Upper lobe of left lung (tissue), 6 donors: ENCODE measurements around the gene CFAP97D2. TPM values are rescaled to one million over a fixed set of nuclear protein-coding genes. Genes with fewer than 3 reads are reported as not detected.

ENCODE experiments used
- ATAC-seq, 2 donors: fragments of 200-7000 bp; cut with Tn5 transposase; one replicate each; pipeline ENCODE4 v1.9.1; 2022; ENCODE audit warnings: mild to moderate bottlenecking in 2 of 2, moderate library complexity in 2 of 2; ENCODE audit not compliant: low FRiP score in 2 of 2
- DNase-seq, 2 donors: peaks; one replicate each; pipeline ENCODE4 v3.0.0-alpha.2; 2019 to 2020
- H3K27ac ChIP-seq, 4 donors: fragments of 200-600 bp; sonication (generic); one replicate each; pipeline ENCODE4 v1.5.1; 2016 to 2019
- H3K27me3 ChIP-seq, 4 donors: fragments of 200-600 bp; sonication (generic); one replicate each; pipeline ENCODE4 v1.5.1; 2017 to 2019
- H3K36me3 ChIP-seq, 4 donors: fragments of 200-600 bp; sonication (generic); one replicate each; pipeline ENCODE4 v1.5.1; 2016 to 2019
- H3K4me1 ChIP-seq, 4 donors: fragments of 200-600 bp; sonication (generic); one replicate each; pipeline ENCODE4 v1.5.1; 2018 to 2019
- H3K4me3 ChIP-seq, 4 donors: fragments of 200-600 bp; sonication (generic); one replicate each; pipeline ENCODE4 v1.5.1; 2017 to 2019; ENCODE audit warnings: mild to moderate bottlenecking in 2 of 4, moderate library complexity in 1 of 4
- H3K9me3 ChIP-seq, 4 donors: fragments of 200-600 bp; sonication (generic); one replicate each; pipeline ENCODE4 v1.5.1; 2018 to 2019
- EP300 ChIP-seq, 4 donors: sonication (generic); formaldehyde crosslinking; IDR thresholded peaks; one replicate each; pipeline ENCODE4 v1.5.1; 2017; ENCODE audit warnings: antibody characterized with exemption in 4 of 4, control low read depth in 2 of 4
- POLR2A ChIP-seq, 4 donors: fragments of 450-650 bp; IDR thresholded peaks; one replicate each; pipeline ENCODE4 v1.5.1; 2016 to 2017; ENCODE audit warnings: antibody characterized with exemption in 4 of 4, mild to moderate bottlenecking in 2 of 4
- POLR2AphosphoS5 ChIP-seq, 2 donors: sonication (generic); formaldehyde crosslinking; IDR thresholded peaks; one replicate each; pipeline ENCODE4 v1.5.1; 2017; ENCODE audit warnings: antibody characterized with exemption in 2 of 2
- WGBS, 2 donors: methylation state at CpG; one replicate each; pipeline ENCODE4 v1.1.5; 2017 to 2018; 5-methylcytosine and 5-hydroxymethylcytosine counted together
- total RNA-seq, 6 donors: library from RNA; depleted of rRNA in 4 of 6; stranded (reverse); fragments of >200 nt in 4 of 6; gene quantifications; one replicate each; pipeline versions ENCODE4 v1.1.0 to v1.2.1, GENCODE V29; 2016 to 2021
- TF ChIP-seq, protein P1 (sequence below), 6 experiments: fragments of 450-650 bp in 4 of 6; fragments of 200-600 bp in 2 of 6; sonication (generic) in 2 of 6; IDR thresholded peaks; one replicate each; pipeline ENCODE4 v1.5.1; 2016 to 2019; ENCODE audit warnings: antibody characterized with exemption in 6 of 6
- donor health status: DM: no; HTN: no; CAD: no; lungs with moderate emphysema.
- donor health status: DM: no; HTN: yes; CAD: no; lungs with severe emphysema.

The CFAP97D2 gene
- total RNA-seq, 6 donors from 2014 or later: 0.67 to 3.6 (median 0.76) TPM; not detected in 3

- DNase-seq (no peak), ATAC-seq (no peak)
- WGBS, 2 donors: 22 to 35% methylated on average over 8 to 10 of the region's 10 CpGs
- TF ChIP-seq POLR2AphosphoS5 (IDR thresholded peaks at IDR 0.05) (no peak), EP300 (IDR thresholded peaks at IDR 0.05) (no peak), POLR2A (IDR thresholded peaks at IDR 0.05) (no peak)
- TF ChIP-seq, protein P1, sequence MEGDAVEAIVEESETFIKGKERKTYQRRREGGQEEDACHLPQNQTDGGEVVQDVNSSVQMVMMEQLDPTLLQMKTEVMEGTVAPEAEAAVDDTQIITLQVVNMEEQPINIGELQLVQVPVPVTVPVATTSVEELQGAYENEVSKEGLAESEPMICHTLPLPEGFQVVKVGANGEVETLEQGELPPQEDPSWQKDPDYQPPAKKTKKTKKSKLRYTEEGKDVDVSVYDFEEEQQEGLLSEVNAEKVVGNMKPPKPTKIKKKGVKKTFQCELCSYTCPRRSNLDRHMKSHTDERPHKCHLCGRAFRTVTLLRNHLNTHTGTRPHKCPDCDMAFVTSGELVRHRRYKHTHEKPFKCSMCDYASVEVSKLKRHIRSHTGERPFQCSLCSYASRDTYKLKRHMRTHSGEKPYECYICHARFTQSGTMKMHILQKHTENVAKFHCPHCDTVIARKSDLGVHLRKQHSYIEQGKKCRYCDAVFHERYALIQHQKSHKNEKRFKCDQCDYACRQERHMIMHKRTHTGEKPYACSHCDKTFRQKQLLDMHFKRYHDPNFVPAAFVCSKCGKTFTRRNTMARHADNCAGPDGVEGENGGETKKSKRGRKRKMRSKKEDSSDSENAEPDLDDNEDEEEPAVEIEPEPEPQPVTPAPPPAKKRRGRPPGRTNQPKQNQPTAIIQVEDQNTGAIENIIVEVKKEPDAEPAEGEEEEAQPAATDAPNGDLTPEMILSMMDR (IDR thresholded peaks at IDR 0.05): no peak
- H3K36me3 ChIP-seq: peaks cover 24 to 40% (median 37%) of the 10 kb centered on the region in 4 donors
- peak overlapping the region; percentile 80 to 90 (median 86) for H3K27ac ChIP-seq
- H3K9me3 ChIP-seq: no peaks in the 10 kb centered on the region
- peak overlapping the region; percentile 80 to 98 (median 94) for H3K4me3 ChIP-seq
- peaks cover 6 to 17% (median 11%) of the 10 kb centered on the region in 4 donors for H3K4me1 ChIP-seq
- no peaks in the 10 kb centered on the region for H3K27me3 ChIP-seq
Observed at GRCh38 chr13:114235697-114236096, 56.6 kb downstream of the CFAP97D2 start.

DNA sequence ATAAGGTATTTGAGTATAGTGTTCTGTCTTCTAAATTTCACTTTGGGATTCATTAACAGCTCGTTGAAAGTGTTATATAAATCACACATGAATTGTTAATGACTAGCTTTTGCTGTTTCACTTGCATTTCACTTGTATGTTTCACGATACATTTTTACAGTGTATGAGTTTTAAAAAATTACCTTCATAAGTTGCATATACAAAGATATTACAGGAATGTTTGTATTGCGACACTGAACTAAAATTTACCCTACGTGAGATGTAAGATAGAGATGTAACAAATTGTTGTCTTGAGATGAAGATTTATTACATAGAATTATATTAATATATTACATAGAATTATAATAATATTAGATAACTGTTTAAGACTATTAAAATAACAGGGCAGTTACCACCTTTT, 57.2 kb downstream of the CFAP97D2 start:
- no peak for DNase-seq
- peaks cover 24 to 45% (median 42%) of the 10 kb centered on the region in 4 donors for H3K36me3 ChIP-seq
- peak overlapping the region in 3 of 4 donors; percentile 80 to 98 (median 93) for H3K4me3 ChIP-seq
- ATAC-seq: no peak
- H3K4me1 ChIP-seq: peaks cover 6 to 17% (median 11%) of the 10 kb centered on the region in 4 donors
- no peak for TF ChIP-seq EP300 (IDR thresholded peaks at IDR 0.05)
- no peak for TF ChIP-seq POLR2AphosphoS5 (IDR thresholded peaks at IDR 0.05)
- TF ChIP-seq POLR2A (IDR thresholded peaks at IDR 0.05): no peak
- TF ChIP-seq, protein P1 (IDR thresholded peaks at IDR 0.05): no peak
- H3K27ac ChIP-seq: peak overlapping the region in 1 of 4 donors; percentile 18
- no peaks in the 10 kb centered on the region for H3K9me3 ChIP-seq
- WGBS, 2 donors: 61 to 69% methylated on average over 4 of the region's 4 CpGs
- H3K27me3 ChIP-seq: no peaks in the 10 kb centered on the region

DNA sequence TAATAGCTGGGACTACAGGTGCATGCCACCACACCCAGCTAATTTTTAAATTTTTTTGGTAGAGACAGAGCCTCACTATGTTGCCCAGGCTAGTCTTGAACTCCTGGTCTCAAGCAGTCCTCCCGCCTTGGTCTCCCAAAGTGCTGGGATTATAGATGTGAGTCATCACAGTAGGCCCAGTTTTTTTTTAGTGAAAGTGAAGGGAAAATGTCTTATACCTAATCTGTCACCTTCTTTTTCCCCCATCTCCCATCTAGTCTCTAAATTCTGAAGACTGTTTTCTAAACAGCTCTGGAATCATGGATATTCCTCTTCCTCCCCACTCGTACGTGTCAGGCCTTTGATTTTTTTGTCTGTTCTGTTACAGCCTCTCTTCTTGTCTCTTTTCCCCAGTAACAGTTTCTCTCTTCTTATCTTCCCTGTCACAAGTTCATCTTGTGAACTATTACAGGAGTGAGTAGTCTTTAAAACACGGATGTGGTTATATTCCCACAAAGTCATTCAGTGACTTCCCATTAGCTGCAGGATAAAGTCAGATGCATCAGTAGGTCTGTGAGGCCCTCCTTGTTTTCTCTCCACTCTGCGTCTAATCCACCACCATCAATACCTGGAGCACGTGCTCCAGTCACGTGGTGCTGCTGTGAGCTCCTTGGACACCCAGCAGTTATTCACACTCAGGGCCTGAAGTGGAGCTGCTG, 58.5 kb downstream of the CFAP97D2 start:
- Histone ChIP-seq H3K36me3 (peaks cover 31 to 58% (median 55%) of the 10 kb centered on the region in 4 donors), H3K27ac (no peak overlapping the region), H3K9me3 (no peaks in the 10 kb centered on the region), H3K27me3 (no peaks in the 10 kb centered on the region), H3K4me1 (peaks cover 6 to 17% (median 11%) of the 10 kb centered on the region in 4 donors), H3K4me3 (no peak overlapping the region)
- ATAC-seq: no peak
- TF ChIP-seq, protein P1 (IDR thresholded peaks at IDR 0.05): no peak
- TF ChIP-seq POLR2A (IDR thresholded peaks at IDR 0.05) (no peak), POLR2AphosphoS5 (IDR thresholded peaks at IDR 0.05) (no peak), EP300 (IDR thresholded peaks at IDR 0.05) (no peak)
- DNase-seq: no peak
- WGBS, 2 donors: 76 to 87% methylated on average over 7 of the region's 7 CpGs

- TF ChIP-seq, protein P1 (IDR thresholded peaks at IDR 0.05): no peak
- no peak for TF ChIP-seq EP300 (IDR thresholded peaks at IDR 0.05)
- no peak overlapping the region for H3K4me3 ChIP-seq
- H3K9me3 ChIP-seq: no peaks in the 10 kb centered on the region
- H3K27me3 ChIP-seq: no peaks in the 10 kb centered on the region
- DNase-seq (no peak), ATAC-seq (no peak)
- no peaks in the 10 kb centered on the region for H3K4me1 ChIP-seq
- H3K36me3 ChIP-seq: peaks cover 48 to 98% (median 93%) of the 10 kb centered on the region in 4 donors
- H3K27ac ChIP-seq: no peak overlapping the region
- WGBS, 2 donors: 95 to 97% methylated on average over 6 of the region's 6 CpGs
Observed at GRCh38 chr13:114241918-114242317, 62.9 kb downstream of the CFAP97D2 start.

- peaks cover 46 to 100% (median 91%) of the 10 kb centered on the region in 4 donors for H3K36me3 ChIP-seq
- ATAC-seq (no peak), DNase-seq (no peak)
- no peak for TF ChIP-seq POLR2AphosphoS5 (IDR thresholded peaks at IDR 0.05)
- TF ChIP-seq, protein P1 (IDR thresholded peaks at IDR 0.05): no peak
- TF ChIP-seq EP300 (IDR thresholded peaks at IDR 0.05): no peak
- TF ChIP-seq POLR2A (IDR thresholded peaks at IDR 0.05): no peak
- H3K4me1 ChIP-seq: no peaks in the 10 kb centered on the region
- H3K27me3 ChIP-seq: no peaks in the 10 kb centered on the region
- no peak overlapping the region for H3K4me3 ChIP-seq
- H3K9me3 ChIP-seq: no peaks in the 10 kb centered on the region
- no peak overlapping the region for H3K27ac ChIP-seq
- 94 to 96% methylated on average over 3 of the region's 3 CpGs for WGBS, 2 donors
Observed at GRCh38 chr13:114243971-114244370, 64.9 kb downstream of the CFAP97D2 start.
